Caki2 (cell line): ENCODE results near the gene QPCTL. TPM values are rescaled to one million over a fixed set of nuclear protein-coding genes. Genes with fewer than 3 reads are reported as not detected.
"Not testable (repeated sequence)": the region's sequence is repeated elsewhere in the genome, so short reads cannot be mapped to it uniquely, and the experiment has no call there.

Experiments
- DNase-seq: peaks from one replicate; pipeline ENCODE4 v3.0.0-alpha.2; 2015; ENCODE audit warnings: low read depth
- in situ Hi-C: cut with HindIII; loops from 2 replicates; pipeline ENCODE4 v1.10.0; 2016; ENCODE audit warnings: low sequenced_read_pairs, low pct_unique_long_range_greater_than_20kb, mixed read lengths
- total RNA-seq: library from RNA; depleted of rRNA; stranded (reverse); fragments of >200 nt; shearing (Covaris generic); gene quantifications from 2 replicates; pipeline ENCODE4 v1.2.3, GENCODE V29; 2014; ENCODE audit warnings: low replicate concordance

The QPCTL gene
- total RNA-seq, 1 experiment from 2014 or later, result 35.6 TPM

- in situ Hi-C loops, result no loop called here
- no peak for DNase-seq
Observed at GRCh38 chr19:45712699-45713067, 20.2 kb downstream of the QPCTL start.

DNA sequence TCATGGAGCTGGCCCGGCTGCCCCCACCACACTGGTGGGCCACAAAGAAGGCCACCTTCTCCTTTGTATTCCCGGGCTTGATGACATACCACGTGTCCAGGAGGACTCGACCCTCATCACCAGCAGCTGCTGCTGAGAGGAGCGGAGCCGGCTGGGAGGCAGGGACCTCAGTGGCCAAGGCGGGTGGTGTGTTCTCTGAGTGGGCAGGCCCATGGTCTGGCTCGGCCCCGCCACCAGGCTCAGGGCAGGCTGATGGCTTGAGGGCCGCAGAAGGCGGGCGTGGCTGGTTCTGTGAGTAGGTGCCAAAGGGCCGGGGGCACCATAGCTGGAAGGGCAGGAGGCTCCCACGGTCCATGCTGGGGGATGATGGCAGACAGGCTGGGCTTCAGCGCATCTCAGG, 20.7 kb downstream of the QPCTL start:
- in situ Hi-C loops, result no loop called here
- no peak for DNase-seq

DNA sequence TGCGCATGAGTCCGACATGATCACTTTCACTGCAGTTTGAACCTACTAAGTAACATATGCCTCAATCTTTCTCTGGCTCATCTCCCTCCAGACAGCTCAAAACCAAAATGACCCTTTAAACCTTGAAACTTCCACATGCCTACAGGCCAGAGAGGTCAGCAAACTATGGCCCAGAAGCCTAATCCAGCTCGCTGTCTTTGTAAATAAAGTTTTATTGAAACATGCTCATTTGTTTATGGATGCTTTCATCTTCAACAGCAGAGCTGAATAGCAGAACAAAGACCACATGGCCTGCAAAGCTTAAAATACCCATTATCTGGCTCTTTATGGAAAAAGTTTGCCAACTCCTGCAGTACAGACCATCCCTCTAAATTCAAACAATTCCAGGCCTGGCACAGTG, 22.7 kb downstream of the QPCTL start:
- DNase-seq, result no peak
- in situ Hi-C loops, result no loop called here

DNA sequence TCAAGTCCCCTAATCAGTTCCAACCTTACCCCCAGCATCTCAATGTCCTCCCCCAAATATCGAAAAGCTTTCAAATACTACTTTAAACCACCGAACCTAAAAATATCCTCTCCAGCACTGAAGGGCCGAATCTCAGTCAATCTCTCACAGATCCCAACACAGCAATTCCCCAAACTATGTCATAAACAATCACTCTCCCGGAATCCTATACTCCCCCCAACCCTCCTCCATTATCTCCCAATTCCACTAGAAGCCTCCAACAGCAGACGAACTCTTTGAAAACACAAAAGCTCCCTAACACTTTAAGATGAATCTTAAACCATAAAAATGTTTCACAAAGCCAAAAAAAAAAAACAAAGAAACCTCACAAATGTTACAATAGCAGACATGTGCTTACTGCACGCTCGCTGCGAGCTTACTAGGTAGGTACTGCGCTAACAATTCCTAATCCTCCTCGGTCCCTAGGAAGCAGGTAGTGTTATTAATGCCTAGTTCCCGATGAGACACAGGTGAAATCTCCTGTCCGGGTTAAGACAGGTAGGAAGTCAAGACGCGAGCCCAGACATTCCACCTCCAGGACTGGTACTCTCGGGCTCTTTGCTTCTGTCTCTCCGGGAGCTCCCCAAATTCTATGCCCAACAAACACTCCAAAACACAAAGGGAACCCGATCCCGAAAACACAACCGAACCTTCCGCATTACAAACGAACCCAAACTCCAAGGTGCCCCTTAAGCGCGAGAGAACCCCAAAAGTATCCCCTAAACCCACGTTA, 24.1 kb downstream of the QPCTL start:
- in situ Hi-C loops, result no loop called here
- peak; percentile 40 for DNase-seq

- peak; percentile 100 for DNase-seq
- in situ Hi-C loops, result no loop called here
Observed at GRCh38 chr19:45717131-45717982, 24.9 kb downstream of the QPCTL start.

- DNase-seq, result no peak
- in situ Hi-C loops, result no loop called here
Observed at GRCh38 chr19:45717983-45718650, 25.7 kb downstream of the QPCTL start.

- in situ Hi-C loops, DNase-seq: not testable (repeated sequence)
Observed at GRCh38 chr19:45720065-45720464, 27.6 kb downstream of the QPCTL start.

DNA sequence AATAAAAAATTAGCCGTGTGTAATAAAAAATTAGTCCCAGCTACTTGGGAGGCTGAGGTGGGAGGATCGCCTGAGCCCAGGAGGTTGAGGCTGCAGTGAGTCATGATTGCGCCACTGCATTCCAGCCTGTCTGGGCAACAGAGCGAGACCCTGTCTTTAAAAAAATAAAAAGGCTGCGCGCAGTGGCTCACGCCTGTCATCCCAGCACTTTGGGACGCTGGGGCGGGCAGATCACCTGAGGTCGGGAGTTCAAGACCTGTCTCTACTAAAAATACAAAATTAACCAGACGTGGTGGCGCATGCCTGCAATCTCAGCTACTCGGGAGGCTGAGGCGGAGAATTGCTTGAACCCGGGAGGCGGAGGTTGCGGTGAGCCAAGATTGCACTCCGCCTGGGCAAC, 36.2 kb downstream of the QPCTL start:
- DNase-seq, in situ Hi-C loops: not testable (repeated sequence)

DNA sequence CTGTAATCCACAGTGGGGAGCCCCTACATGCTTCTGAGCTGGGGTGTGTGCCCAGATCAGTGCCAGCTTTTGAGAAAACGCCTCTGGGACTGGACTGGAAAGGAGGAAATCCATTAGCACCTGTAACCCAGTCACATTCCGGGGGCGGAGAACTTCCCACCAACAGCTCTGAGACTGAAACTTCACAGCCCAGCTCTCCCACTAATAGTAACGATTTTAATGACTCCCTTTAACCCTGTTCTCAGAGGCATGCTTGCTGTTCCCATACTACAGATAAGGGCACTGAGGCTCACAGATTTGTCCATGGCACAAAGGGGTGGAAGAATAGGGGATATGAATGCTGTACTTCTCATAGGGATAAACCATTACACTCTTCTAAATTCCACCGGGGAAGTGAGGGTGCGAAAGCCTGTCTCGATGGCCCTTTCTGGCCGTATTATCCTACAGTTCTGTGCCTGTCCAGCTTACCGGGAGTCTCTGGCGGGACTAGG, 37.4 kb downstream of the QPCTL start:
- in situ Hi-C loops, result no loop called here
- no peak for DNase-seq

- DNase-seq, result peak; percentile 100
- in situ Hi-C loops, result no loop called here
Observed at GRCh38 chr19:45730368-45731288, 38.2 kb downstream of the QPCTL start, which contains the start of gene FBXO46. Gene FBXO46, minus strand, starts transcription at chr19:45730896. Its CDS starts 17,401 bp downstream, at chr19:45713495.

DNA sequence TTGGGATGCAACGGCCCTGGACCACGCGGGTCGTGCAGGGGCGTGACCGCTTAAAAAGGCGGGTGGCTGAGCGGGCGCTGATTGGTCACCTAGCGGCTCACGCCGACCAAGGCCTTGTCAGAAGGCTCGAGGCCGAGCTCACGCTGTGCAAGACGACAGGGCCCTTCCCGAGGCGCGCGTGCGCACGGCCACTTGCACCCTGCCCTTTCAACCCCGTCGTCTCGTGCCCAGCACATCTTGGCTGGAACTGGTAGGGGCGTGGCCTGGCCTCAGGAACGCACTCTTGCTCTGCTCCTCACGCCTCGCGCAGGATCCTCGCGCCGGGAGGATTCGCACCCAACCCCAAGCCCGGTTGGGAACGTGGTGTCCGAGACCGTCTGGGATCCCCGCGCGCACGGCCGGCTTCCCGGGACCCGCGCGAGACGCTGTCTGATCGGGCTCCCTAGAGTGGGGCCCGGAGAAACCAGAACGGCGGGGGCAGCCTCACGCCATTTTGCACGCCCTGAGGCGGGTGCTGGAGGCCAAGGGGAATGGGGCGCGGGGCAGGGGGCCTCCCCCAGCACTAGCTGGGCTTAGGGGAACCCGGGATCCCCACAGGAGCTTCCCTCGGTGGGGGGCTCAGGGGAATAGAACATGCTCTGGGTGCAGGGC, 40.8 kb downstream of the QPCTL start, which contains the start of gene MEIOSIN:
Gene MEIOSIN, plus strand, starts transcription at position 280 of the 651 bp plus-strand sequence. CDS start 1,938 bp downstream, outside the sequence.
- in situ Hi-C loops, result no loop called here
- no peak for DNase-seq

DNA sequence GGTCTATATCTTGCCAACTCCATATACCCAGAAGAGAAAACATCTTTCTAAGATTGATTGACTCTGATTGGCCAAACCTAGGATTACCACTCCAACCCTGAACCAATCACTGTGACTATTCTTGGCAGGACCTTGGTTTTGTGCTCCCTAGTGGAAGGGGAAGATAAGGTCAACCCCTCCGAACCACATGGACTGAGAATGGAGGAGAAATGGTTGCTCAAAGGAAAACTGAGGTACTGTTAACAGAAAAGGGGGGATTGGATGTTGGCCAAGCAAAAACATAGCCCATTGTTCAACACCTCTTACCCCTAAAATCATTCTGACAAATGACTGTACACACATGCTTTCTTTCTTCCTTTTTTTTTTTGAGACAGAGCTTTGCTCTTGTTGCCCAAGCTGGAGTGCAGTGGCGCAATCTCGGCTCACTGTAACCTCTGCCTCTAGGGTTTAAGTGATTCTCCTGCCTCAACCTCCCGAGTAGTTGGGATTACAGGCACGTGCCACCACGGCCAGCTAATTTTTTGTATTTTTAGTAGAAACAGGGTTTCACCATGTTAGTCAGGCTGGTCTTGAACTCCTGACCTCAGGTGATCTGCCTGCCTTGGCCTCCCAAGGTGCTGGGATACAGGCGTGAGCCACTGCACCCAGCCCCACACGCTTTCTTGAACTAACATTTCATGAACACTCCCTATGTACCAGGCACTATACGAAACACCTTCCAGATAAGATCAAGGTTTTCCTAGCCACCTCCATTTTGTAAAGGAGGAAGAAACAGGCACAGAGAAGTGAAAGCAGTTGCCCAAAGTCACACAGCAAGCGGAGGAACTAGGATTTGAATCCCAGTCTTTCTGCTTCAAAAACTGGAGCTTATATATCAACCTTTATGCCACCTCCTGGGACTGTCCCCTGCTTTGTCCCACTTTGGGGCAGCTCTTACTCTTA, 47.3 kb downstream of the QPCTL start:
- DNase-seq, result no peak
- in situ Hi-C loops, result no loop called here

GRCh38 chr19:45742969-45743368, 50.5 kb downstream of the QPCTL start:
- no peak for DNase-seq
- in situ Hi-C loops, result no loop called here

GRCh38 chr19:45745606-45746005, 53.1 kb downstream of the QPCTL start:
- no peak for DNase-seq

DNA sequence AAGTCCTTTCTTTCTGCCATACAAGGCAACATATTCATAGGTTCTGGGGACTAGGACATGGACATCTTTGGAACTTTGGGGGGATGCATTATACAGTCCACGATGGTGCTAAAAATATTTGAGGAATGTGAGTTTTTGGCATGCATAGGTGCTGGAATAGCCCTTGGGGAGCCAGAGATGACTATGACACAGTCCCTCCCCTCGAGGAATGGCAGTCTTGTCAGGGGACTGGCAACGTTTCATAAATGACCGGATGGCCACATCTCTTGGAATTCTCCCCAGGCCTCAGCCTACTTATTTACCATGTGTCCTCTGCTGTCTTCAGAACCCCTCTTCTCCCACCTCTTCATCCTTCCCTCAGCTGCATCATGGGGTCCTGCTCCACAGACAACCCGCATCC, 54.4 kb downstream of the QPCTL start:
- DNase-seq, result no peak
- in situ Hi-C loops, result no loop called here

More at GRCh38 chr19:45745606-45746005, 53.1 kb downstream of the QPCTL start:
- in situ Hi-C loops, result no loop called here

GRCh38 chr19:45747513-45747912, 55.0 kb downstream of the QPCTL start:
- no peak for DNase-seq
- in situ Hi-C loops, result no loop called here
